Dermis microvascular lymphatic vessel endothelial cell (primary cell): ENCODE measurements around the gene TMC2. TPM values are rescaled to one million over a fixed set of nuclear protein-coding genes. Genes with fewer than 3 reads are reported as not detected.
A peak's percentile ranks its signal among the peaks of the same experiment; 100 is the strongest.

ENCODE experiments used
- DNase-seq, 2 donors: peaks; one replicate each; pipeline versions ENCODE4 v3.0.0 to v3.0.0-alpha.2; 2010; ENCODE audit warnings: low read depth in 2 of 2
- total RNA-seq: library from RNA; depleted of rRNA; stranded (reverse); fragments of >200 nt; gene quantifications from 2 replicates; pipeline ENCODE4 v1.2.1, GENCODE V29; 2014

The TMC2 gene
- total RNA-seq, 1 donor from 2014 or later = not detected

DNA sequence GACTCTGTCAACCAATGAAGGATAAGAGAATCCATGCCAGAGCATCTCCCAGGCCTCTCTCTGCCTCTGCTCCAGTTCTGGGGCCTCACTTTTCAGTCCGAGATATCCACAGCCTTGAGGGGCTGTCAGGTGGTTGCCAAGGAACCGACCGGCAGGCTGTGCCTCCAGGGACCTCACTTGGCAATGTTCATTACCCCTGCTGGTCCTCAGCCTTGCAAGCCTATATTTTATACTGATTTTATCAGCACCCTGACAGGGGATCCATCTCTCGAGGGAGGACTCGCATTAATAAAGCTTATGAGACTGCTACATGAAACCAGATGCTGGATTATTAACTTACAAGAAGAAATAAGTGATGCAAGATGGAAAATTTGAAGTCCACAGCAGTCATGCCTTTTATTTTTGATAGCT is 39.9 kb downstream of the TMC2 start:
- DNase-seq = no peak

DNA sequence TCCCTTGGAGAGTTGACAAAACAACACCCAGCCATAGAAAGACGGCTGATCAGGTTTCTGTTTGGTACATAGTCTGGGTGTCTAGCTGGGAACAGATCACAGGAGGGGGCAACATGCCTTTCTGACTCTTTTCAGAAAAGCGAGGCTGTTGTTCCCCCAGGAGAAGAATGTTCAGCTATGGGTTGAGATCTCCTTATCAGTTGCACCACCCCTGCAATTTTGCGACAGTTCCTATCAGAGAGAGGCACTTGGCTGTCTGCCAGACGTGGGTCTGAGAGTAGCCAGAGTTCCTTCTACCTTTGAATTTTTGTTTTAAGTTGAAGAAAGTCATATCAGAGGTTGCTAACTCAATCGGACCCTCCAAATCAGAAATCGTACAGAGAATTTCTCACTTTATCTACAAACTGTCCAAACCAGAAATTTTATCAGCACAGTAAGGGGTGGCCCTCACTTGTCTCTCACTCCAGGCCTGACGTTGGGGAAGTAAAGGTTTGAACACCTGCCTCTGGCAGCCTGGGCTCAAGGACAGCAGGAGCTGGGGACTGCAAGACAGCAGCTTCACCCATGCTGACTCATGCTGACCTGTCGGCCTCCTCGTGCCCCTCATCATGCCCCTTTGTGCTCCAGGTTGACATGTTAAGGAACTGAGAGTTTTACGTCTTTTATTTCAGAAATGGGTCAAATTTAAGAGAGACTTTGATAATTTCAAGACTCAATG is 42.3 kb downstream of the TMC2 start:
- no peak for DNase-seq

DNA sequence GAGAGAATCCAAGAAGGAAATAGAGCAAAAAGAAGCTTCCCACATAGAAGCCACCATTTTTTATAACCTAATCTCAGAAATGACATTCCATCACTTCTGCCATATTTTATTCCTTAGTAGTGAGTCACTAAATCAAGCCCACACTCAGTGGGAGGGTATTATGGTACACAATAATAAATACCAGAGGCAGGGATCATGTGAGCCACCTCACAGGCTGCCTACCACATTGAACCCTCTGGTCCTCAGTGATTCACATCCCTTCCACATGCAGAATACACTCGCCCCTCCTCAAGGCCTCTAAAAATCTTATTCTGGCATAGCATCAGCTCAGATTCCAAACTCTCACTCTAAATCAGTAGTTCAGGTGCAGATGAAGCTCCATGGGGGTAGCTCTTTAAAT is 49.4 kb downstream of the TMC2 start:
- no peak for DNase-seq

DNA sequence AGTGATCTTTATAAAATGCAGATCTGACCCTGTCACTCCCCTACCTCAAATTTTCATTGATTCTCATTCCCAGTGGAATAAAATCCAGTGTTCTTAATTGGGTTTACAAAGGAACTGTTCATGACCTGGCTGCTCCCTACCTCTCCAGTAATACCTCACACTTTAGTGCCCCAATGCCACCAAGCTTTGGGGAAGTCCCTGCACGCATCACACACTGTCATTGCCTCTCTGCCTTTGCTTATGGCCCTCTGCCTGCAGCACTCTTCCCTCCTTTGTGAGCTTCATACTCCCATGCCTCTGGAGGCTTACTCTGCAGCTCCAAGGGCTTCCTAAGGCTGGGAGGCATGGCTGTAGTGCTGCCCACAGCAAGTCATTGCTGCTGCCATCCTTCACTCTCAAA is 57.4 kb downstream of the TMC2 start:
- DNase-seq = no peak

DNA sequence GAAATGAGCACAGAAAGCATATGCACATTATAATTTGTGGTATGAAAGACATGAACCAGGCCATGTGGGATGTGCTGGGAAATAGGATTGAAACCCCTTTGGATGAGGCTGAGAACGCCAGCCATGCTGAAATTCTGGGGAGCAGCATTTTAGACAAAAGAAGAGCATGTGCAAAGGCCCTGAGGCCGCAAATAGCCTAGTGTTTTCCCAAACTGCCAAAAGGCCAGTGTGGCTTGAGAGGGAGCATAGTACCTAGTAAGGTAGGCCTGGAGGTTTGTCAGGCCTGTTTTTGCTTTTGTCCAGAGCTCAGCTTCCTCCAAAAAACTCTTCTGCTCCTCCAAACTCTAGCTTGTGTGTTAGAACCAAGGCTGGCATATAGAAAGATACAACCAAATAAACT is 58.7 kb downstream of the TMC2 start:
- DNase-seq = no peak

DNA sequence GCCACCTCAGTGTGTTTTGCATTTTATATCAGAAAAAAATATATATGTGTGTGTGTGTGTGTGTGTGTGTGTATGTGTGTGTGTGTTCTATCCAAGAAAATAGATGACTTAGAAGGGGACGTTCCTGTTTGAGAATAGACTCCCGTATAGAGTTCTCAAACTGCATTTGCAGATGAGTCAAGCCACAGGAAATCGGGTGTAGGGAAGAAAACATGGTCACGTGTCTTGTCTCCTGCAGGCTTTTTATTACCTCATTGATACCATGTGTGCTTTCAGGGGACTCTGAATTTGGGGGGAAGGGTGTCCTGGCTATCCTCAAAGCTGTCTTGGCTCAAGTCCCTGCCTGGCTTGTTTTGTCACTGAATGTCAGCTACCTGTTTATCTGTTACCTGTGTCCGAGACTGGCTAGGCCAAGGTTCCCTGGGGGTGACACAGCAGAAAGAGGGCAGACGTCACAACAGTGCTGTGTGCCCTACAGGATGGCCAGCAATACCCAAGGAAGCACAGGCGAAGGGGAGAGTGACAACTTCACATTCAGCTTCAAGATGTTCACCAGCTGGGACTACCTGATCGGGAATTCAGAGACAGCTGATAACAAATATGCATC is 60.4 kb downstream of the TMC2 start:
- peak in 1 of 2 donors; percentile 13 for DNase-seq

DNA sequence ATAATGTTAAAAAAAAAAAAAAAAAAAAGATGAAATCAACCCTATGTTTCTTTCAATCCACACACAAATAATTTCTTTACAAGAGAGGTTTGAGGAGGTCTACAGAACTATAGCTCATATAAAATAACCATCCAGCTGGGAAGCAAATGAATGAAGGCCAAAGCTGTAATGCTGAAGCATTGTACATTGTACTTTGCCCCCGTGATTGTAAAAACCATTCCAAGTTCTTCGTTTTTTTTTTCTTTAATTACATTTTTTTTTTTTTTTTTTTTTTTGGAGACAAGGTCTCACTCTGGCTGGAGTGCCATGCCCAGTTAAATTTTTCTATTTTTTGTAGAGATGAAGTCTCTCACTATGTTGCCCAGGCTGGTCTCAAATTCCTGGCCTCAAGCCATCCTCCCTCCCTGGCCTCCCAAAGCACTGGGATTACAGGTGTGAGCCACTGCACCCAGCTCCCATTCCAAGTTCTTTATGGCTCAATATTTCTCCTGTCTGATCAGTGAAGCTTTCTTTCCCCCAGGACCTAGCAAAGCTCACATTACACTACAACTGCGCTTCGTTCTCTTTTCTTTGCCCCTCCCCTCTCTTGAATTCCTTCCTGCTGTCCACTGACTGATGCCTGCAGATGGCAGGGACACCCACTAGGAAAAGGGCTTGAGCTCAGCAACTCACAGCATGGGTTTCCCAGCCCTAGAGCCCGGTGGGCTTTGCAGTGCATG is 63.1 kb downstream of the TMC2 start:
- no peak for DNase-seq

DNA sequence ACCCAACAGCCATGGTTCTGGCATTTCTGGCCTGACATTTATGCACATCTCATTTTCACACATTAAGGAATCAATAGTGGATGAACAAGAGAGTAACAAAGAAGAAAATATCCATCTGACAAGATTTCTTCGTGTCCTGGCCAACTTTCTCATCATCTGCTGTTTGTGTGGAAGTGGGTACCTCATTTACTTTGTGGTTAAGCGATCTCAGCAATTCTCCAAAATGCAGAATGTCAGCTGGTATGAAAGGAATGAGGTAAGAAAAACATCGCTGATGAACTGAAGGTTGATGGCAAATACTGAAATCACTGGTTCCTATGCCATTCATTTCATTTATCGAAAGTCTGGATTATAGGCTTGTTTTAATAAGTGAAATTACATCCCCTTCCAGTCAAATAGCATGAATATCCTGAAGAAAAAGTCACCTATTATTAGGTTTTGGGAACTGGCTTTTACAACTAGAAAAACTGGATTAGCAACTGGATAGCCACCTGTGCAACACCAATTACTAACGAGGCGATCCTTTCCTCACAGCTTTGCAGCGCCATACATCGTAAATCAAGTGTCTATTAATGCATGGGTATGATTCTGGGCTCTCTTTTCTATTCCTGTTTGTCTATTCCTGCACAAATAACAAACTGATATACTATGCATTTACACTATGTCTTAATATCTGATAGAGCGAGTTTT is 65.8 kb downstream of the TMC2 start:
- no peak for DNase-seq

DNA sequence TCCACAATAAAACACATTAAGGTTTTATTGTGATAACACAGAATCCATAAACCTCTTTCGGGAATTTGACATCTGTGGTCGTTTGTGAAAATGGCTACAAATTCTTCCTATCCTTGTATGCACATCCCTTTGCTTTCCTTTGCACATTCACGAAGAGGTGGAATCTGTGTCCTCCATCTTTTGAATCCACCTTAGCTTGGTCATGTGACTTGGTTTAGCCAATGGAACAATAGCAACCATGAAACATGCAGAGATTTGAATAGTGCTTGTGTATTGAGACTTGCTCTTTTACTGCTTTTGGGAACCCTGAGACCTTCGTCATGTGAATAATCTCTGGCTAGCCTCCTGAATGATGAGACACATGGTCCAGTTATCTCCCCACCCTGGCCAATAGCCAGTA is 66.4 kb downstream of the TMC2 start:
- DNase-seq = no peak

DNA sequence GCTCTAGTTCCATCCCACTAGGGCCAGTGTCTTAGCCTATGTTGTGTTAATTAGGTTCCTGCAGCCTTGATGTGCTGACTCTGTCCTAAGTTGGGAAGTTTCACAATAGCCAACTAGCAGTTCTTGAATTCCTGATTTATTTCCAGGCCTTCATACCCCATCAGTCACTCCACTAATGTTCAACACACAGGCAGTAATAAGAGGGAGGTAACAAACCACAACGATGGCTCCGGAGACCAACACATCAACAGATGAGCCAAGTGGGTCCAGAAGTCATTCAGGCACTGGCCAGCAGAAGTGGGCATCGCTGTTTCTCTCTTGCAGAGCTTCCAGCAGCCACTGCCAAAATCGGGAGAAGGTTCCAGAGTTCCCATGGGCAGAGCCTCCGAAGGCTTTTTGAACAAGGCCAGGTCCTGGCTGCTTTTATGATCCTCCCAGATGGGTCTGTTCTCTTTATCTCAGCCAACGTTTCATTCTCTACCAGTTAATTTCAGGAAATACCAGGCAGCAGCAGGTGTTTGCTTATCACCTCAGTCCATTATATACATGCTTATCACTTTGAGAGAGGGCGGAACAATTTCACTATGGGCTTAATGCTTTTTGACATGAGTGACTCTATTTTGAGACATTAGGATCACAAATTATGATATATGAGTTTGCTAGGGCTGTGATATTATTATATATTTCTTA is 67.6 kb downstream of the TMC2 start:
- DNase-seq = no peak

DNA sequence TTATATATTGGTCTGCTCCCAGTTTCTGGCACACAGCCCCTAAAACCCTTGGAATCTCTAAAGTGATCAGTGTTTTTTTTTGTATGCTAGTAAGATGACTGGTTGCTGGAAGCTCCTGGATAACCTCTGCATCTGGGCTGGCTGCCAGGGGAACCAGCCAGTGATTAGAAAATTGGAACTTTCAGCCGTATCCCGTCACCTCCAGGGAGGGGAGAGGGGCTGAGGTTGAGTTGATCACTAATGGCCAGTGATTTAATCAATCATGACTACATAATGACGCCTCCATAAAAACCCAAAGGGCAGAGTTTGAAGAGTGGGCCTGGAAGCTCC is 68.1 kb downstream of the TMC2 start:
- no peak for DNase-seq

DNA sequence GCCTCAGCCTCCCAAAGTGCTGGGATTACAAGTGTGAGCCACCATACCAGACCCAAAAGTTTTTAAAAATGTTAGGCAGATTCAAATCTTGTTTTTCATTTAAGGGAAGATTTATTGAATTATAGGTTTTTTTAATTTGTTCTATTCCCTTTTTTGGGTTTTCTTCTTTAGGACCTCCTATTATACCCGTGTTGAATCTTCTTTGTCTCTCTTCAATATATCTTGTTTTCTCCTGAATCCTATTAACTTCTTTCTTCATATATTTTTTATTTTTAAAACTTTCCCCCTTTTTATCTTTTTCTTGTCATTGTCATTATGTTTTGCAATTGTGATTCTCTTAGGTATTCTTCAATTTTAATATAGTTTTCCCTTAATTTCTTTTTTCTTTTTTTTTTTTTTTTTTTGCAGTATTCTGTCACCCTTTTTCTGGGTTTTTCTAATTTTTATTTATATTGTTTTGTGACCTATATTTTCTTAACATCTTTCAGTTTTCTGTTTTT is 70.2 kb downstream of the TMC2 start:
- DNase-seq = no peak

DNA sequence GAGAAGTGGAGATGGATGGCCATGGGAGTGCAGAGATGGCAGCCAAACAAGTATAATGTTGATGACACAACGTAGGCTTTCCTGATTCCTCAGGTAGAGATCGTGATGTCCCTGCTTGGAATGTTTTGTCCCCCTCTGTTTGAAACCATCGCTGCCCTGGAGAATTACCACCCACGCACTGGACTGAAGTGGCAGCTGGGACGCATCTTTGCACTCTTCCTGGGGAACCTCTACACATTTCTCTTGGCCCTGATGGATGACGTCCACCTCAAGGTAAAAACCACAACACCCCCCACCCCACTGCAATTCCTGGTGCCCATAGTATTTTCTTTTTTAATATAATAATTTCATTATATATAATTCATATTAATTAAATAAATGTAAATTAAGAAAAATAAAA is 74.0 kb downstream of the TMC2 start:
- no peak for DNase-seq

DNA sequence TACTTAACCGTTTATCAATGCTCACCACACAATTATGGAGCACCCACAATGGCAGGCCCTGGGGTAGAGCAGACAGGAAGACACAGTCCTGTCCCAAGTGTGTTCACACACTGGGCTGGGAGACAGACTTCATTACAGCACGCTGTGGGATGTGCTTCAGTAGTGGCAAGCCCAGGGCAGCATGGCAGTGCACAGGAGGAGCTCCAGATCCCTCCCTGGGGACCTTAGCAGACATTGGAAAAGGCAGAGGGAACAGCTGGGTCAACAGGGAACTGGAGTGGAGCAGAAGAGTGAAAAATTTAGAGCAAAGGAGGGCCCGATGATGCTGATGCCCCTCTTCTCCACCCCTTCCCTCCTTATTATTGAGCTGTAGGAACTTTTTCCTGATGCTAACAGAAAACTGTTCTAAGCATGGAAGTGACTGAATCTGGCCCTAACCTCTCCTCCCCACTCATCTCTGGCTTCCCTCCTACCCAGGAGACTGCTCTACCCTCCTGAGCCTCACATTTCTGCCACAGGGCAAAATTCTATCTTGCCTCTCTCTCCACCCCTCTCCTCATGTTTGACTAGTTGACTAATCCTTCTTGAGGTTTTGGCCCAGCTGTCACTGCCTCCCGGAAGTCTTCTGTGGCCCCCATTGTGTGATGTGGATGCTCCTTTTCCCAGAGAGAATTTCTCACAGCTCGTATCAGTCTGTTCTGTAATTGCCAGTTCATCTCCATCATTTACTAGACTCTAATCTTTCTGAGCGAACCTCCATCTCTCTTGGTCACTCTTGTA is 74.8 kb downstream of the TMC2 start:
- no peak for DNase-seq

DNA sequence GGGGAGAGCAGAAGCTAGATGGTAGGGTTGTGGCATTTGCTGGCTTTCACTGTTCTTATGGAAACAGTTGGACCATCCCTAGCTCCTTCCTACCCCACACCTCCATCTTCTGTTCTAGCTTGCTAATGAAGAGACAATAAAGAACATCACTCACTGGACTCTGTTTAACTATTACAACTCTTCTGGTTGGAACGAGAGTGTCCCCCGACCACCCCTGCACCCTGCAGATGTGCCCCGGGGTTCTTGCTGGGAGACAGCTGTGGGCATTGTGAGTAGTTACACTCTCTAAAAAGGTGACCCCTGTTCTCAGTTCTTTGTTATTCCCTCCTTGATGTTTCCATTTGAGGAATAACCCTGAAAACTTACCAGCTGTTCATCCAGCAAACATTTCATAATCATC is 75.7 kb downstream of the TMC2 start:
- DNase-seq = no peak

DNA sequence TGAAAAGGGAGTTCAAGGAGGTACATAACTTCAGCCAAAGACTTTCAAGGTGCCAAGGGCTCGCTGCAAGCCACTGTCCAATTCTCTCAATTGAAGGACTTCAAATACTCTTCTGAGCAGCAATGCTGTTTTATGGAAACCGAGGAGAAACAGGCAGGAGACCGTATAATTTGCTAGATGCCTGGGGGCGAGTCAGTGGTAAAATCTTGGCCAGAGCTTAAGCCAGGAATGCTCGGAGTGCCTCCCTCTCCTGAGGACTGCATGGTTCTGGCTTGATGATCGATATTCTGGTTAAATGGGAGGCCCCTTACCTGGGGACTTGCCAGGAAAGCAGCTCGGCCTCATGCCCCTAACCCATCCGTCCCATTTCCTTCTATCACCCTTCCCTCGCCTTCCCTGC is 80.3 kb downstream of the TMC2 start:
- no peak for DNase-seq

DNA sequence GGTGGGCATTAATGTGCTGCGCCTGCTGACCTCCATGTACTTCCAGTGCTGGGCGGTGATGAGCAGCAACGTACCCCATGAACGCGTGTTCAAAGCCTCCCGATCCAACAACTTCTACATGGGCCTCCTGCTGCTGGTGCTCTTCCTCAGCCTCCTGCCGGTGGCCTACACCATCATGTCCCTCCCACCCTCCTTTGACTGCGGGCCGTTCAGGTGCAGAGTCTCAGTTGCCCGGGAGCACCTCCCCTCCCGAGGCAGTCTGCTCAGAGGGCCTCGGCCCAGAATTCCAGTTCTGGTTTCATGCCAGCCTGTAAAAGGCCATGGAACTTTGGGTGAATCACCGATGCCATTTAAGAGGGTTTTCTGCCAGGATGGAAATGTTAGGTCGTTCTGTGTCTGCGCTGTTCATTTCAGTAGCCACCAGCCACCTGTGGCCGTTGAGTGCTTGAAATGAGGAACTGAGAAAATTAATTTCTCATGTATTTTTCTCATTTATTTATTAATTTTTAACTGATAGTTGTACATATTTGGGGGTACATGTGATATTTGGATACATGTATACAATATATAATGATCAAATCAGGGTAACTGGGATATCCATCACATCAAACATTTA is 80.8 kb downstream of the TMC2 start:
- DNase-seq = no peak

DNA sequence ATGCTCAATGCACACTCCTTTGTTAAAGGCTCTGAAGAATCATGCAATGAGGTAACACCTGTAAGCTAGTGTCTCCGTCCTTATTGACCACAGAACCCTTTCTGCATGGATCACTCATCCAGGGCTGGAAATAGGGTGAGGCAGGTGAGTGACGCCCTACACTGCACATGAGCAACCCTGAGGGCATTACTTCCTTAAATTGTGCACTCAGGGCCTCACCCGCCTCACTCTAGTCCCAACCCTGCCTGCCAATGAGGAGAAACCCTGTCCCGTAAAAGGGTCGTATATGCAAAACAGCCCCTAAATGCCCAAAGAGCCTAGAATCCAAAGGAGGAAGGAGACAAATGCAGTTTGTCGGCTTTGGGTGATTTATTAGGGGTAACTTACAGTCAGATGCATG is 82.4 kb downstream of the TMC2 start:
- no peak for DNase-seq

DNA sequence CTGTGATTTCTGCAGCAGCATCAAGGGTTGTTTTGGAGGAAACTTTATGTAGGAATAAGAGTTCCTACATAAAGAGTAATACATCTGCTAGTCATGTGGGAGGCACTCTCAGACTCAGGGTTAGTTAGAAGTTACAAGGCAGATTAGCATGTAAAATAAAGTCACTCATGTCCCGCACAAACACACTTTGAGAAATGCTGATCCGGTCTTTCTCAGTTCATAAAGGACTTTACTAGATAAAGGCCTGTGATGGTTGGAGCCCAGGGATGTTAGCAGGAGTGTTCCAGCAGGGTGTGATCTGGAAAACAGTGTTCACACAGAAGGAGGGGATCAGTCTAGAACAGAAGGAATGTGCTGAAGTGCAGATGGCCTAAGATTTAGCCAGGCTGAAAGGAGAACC is 83.0 kb downstream of the TMC2 start:
- DNase-seq = no peak

DNA sequence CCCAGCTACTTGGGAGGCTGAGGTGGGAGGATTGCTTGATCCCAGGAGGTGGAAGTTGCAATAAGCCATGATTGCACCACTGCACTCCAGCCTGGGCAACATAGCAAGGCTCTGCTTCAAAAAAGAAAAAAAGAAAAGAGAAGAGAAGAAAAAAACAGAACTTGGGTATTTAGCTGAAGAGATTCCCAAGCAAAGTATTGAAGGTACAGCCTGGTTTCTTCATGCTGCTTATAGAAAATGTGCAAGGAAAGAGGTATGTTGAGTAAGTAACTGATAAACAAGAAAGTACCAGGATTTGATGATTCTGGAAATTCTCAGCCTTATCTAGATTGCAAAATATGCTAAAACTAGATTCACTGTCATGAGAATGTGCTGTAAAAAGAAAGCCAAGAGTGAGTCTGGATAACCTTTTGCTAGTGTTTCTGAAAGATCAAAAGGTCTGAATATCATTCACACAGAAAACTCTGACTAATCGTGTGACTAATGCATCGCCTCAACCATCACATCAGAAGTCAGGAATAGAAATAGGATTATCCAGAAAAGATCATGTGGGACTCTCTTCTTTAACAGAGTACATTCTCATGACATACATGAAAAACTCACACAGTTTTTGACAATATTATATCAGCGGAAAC is 83.7 kb downstream of the TMC2 start:
- DNase-seq = peak in 1 of 2 donors; percentile 18
